GM18526 (cell line): ENCODE data around the gene CPNE7.

ENCODE experiments used
- POLR2A ChIP-seq: IDR thresholded peaks from 3 replicates; pipeline ENCODE4 v1.6.1; 2011; ENCODE audit not compliant: insufficient read length; ENCODE audit errors: extremely low read depth

Gene CPNE7

DNA sequence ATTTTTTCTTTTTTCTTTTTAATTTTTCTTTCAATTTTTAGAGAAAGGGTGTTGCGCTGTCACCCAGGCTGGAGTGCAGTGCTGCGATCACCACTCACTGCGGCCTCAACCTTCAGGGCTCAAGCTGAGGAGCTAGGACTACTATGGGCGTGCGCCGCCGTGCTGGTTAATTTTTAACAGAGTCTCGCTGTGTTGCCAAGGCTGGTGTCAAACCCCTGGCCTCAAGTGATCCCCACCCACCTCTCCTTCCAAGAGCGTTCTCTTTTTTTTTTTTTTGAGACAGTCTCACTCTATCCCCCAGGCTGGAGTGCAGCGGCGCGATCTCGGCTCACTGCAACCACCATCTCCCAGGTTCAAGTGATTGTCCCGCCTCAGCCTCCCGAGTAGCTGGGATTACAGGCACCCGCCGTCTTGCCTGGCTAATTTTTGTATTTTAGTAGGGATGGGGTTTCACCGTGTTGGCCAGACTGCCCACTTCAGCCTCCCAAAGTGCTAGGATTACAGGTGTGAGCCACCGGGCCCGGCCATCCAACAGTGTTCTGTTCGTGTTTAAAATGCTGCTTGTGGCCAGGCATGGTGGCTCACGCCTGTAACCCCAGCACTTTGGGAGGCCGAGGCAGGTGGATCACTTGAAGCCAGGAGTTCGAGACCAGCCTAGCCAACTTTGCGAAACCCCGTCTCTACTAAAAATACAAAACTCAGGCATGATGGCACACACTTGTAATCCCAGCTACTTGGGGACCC lies 29.6 kb upstream of the CPNE7 start:
- TF ChIP-seq POLR2A = no peak

- no peak for TF ChIP-seq POLR2A
Measured at GRCh38 chr16:89546781-89547180, 28.8 kb upstream of the CPNE7 start.

- no peak for TF ChIP-seq POLR2A
Measured at GRCh38 chr16:89547291-89547690, 28.3 kb upstream of the CPNE7 start.

DNA sequence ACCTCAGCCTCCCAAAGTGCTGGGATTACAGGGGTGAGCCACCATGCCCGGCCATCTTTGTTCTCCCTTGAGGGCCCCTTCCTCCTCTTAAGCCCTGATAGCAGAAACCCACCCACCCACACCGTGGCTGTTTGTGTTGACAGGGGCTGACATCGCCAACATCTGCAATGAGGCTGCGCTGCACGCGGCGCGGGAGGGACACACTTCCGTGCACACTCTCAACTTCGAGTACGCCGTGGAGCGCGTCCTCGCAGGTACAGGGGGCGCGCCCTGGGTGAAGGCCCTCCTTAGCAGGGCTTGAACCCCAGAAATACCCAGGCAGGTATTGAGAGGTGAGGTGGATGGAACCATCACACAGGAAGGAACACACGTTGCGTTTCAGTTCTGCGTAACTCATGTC lies 27.7 kb upstream of the CPNE7 start:
- no peak for TF ChIP-seq POLR2A

- no peak for TF ChIP-seq POLR2A
Measured at GRCh38 chr16:89548344-89549006, 27.1 kb upstream of the CPNE7 start.

GRCh38 chr16:89549007-89549700 lies 26.4 kb upstream of the CPNE7 start:
- no peak for TF ChIP-seq POLR2A

GRCh38 chr16:89550421-89551007 lies 25.0 kb upstream of the CPNE7 start:
- no peak for TF ChIP-seq POLR2A

DNA sequence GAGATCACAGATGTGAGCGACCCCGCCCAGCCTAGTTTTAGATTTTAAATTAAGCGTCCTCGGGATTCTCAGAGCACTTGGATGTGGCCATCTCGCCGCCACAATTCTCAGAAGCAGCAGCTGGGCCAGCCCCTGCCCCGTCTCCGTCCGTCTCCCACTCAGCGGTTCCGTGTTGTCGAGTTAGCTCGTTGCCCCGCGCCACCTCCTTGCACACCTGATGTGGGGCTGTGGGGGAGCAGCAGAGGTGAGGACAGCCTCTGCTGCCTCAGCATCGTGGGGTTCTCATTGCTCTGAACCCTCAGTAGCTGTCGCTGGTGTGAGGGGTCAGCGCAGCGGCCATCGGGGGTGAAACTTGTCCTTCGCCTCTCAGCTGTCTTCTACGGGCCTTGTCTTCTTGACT lies 23.2 kb upstream of the CPNE7 start:
- TF ChIP-seq POLR2A = no peak

- TF ChIP-seq POLR2A = no peak
Measured at GRCh38 chr16:89552913-89553312, 22.6 kb upstream of the CPNE7 start.

- no peak for TF ChIP-seq POLR2A
Measured at GRCh38 chr16:89553733-89554132, 21.8 kb upstream of the CPNE7 start.

- no peak for TF ChIP-seq POLR2A
Measured at GRCh38 chr16:89554343-89554742, 21.2 kb upstream of the CPNE7 start.

DNA sequence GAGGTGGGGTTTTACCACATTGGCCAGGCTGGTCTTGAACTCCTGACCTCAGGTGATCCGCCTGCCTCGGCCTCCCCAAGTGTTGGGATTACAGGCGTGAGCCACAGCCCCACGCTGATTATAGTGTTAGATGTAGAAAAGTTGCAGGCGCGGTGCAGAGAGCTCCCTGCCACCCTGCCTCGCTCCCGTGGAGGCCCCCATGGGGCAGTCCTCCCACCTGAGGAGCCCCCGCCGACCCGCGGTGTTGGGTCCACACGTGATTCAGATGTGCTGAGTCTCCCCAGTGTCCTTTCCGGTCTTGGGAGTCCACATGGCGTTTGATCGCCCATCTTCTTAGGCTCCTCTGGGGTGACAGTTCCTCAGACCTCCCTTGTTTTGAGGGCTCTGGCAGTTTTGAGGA lies 20.3 kb upstream of the CPNE7 start:
- no peak for TF ChIP-seq POLR2A

GRCh38 chr16:89555780-89556179 lies 19.8 kb upstream of the CPNE7 start:
- no peak for TF ChIP-seq POLR2A

DNA sequence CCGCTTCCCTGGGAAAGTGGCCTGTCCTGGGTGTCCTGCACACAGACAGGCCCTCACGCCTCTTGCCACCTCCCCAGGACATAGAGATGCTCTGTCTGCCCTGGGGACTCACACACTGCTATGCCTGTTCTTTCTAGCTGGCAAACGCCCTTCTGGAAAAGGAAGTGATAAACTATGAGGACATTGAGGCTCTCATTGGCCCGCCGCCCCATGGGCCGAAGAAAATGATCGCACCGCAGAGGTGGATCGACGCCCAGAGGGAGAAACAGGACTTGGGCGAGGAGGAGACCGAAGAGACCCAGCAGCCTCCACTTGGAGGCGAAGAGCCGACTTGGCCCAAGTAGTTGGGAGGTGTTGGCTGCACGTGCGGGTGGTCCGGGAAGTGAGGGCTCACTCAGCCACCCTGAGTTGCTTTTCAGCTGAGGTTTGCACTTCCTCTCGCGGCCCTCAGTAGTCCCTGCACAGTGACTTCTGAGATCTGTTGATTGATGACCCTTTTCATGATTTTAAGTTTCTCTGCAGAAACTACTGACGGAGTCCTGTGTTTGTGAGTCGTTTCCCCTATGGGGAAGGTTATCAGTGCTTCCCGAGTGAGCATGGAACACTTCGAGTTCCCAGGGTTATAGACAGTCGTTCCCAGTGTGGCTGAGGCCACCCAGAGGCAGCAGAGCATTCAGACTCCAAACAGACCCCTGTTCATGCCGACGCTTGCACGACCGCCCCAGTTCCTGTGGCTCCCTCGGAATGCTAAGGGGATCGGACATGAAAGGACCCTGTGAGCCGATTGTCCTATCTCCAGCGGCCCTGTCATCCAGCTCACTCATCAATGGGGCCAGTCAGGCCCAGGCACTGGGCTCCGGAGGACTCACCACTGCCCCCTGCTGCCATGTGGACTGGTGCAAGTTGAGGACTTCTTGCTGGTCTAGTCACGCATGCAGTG lies 18.5 kb upstream of the CPNE7 start:
- TF ChIP-seq POLR2A = no peak

GRCh38 chr16:89557690-89558490 lies 17.7 kb upstream of the CPNE7 start:
- no peak for TF ChIP-seq POLR2A
